ENCODE data around the gene DAO. TPM values are rescaled to one million over a fixed set of nuclear protein-coding genes. Genes with fewer than 3 reads are reported as not detected.

Gene DAO
- polyA plus RNA-seq, 3 donors from 2014 or later: not detected

Other genes starting within 250 kb of the DAO start
- gene SELPLG, start 246.2 kb upstream of the DAO start, polyA plus RNA-seq: 100 to 1,000 TPM; 429 to 815 (median 508) TPM
- 10 to 100 TPM; 31.8 to 80.0 (median 32.1) TPM for gene CORO1C, start 148.6 kb upstream of the DAO start, polyA plus RNA-seq
- 10 to 100 TPM in 2 of 3 donors, under 1 TPM in 1; 0.66 to 34.9 (median 11.9) TPM for gene SSH1, start 22.5 kb upstream of the DAO start, polyA plus RNA-seq
- gene SVOP, start 141.0 kb downstream of the DAO start, polyA plus RNA-seq: not detected
- 10 to 100 TPM; 10.2 to 17.5 (median 12.8) TPM for gene USP30, start 172.5 kb downstream of the DAO start, polyA plus RNA-seq
- 10 to 100 TPM in 1 of 3 donors, 1 to 10 TPM in 2; 6.2 to 11.6 (median 9.2) TPM for gene ALKBH2, start 213.4 kb downstream of the DAO start, polyA plus RNA-seq
- 10 to 100 TPM; 30.2 to 42.3 (median 36.2) TPM for gene UNG, start 217.5 kb downstream of the DAO start, polyA plus RNA-seq
- gene ACACB, start 236.5 kb downstream of the DAO start, polyA plus RNA-seq: 1 to 10 TPM in 2 of 3 donors, not detected in 1; 1.2 to 2.1 TPM

Data from immature natural killer cell (primary cell).